LNCaP clone FGC (cell line): ENCODE data around the gene WBP1.
"Not testable (repeated sequence)": the region's sequence is repeated elsewhere in the genome, so short reads cannot be mapped to it uniquely, and the experiment has no call there.

ENCODE experiments used
- DNase-seq: peaks from one replicate; pipeline ENCODE4 v3.0.0-alpha.2; 2011; ENCODE audit warnings: low read depth
- H3K4me3 ChIP-seq: 2 replicates; pipeline ENCODE4 v1.5.1; 2011; ENCODE audit warnings: mild to moderate bottlenecking, low read depth, low read length, control low read depth
- TF ChIP-seq, protein P1 (sequence below): IDR thresholded peaks from 2 replicates; pipeline ENCODE4 v1.5.1; 2012; ENCODE audit warnings: mild to moderate bottlenecking; ENCODE audit not compliant: control insufficient read depth, insufficient read depth; ENCODE audit errors: extremely low read depth

WBP1 gene

DNA sequence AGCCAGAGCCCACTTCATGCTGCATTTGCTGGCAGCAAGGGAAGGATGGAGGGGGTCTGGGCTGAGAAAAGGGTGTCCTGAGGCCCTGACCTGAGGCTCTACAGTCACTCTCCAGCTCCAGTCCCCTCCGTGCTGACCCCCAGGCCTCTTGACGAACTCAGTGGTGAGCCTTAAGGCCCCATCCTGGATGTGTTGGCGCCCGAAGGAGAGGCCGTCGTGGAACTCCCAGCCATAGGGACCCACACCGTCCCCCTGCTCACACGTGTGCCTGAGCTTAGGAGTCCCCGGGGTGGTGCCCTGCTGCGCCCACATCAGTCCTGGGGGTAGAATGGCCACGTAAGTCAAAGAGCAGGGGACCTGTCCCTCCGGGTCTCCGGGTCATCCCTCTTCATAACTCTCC, 6.2 kb downstream of the WBP1 start:
- TF ChIP-seq, protein P1, sequence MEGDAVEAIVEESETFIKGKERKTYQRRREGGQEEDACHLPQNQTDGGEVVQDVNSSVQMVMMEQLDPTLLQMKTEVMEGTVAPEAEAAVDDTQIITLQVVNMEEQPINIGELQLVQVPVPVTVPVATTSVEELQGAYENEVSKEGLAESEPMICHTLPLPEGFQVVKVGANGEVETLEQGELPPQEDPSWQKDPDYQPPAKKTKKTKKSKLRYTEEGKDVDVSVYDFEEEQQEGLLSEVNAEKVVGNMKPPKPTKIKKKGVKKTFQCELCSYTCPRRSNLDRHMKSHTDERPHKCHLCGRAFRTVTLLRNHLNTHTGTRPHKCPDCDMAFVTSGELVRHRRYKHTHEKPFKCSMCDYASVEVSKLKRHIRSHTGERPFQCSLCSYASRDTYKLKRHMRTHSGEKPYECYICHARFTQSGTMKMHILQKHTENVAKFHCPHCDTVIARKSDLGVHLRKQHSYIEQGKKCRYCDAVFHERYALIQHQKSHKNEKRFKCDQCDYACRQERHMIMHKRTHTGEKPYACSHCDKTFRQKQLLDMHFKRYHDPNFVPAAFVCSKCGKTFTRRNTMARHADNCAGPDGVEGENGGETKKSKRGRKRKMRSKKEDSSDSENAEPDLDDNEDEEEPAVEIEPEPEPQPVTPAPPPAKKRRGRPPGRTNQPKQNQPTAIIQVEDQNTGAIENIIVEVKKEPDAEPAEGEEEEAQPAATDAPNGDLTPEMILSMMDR: no peak
- H3K4me3 ChIP-seq: peak overlapping the region; percentile 75
- DNase-seq: no peak

DNA sequence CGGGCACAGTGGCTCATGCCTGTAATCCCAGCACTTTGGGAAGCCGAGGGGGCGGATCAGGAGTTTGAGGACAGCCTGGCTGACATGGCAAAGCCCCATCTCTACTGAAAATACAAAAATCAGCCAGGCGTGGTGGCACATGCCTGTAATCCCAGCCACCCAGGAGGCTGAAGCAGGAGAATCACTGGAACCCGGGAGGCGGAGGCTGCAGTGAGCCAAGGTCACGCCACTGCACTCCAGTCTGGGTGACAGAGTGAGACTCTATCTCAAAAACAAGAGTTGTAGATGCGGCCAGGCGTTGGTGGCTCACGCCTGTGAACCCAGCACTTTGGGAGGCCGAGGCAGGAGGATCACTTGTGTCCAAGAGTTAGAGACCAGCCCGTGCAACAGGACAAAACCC, 12.5 kb downstream of the WBP1 start:
- H3K4me3 ChIP-seq, DNase-seq: not testable (repeated sequence)

DNA sequence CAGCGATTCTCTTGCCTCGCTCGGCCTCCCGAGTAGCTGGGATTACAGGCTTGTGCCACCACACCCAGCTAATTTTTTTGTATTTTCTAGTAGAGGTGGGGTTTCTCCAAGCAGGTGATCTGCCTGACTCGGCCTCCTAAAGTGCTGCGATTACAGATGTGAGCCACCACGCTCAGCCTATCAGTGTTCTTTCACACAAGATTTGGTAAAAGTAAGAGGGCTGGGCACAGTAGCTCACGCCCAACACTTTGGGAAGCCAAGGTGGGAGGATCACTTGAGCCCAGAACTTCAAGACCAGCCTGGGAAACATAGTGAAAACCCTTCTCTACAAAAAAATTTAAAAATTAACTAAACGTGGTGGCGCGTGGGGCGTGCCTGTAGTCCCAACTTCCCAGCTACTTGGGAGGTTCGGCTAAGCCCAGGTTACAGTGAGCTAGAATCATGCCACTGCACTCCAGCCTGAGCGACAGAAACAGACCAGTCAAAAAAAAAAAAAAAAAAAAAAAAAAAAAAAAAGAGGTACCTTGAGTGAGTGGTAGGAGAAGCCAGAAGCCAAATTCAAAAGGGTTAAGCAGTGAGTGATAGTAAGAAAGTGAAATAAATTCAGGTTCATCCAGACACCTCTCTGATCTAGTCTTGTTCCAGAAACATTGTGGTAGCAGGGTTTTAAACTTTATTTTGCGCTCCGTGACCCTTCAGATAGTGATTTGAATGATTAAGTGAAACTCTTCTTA, 13.3 kb downstream of the WBP1 start:
- TF ChIP-seq, protein P1: no peak
- H3K4me3 ChIP-seq: peak overlapping the region; percentile 66

DNA sequence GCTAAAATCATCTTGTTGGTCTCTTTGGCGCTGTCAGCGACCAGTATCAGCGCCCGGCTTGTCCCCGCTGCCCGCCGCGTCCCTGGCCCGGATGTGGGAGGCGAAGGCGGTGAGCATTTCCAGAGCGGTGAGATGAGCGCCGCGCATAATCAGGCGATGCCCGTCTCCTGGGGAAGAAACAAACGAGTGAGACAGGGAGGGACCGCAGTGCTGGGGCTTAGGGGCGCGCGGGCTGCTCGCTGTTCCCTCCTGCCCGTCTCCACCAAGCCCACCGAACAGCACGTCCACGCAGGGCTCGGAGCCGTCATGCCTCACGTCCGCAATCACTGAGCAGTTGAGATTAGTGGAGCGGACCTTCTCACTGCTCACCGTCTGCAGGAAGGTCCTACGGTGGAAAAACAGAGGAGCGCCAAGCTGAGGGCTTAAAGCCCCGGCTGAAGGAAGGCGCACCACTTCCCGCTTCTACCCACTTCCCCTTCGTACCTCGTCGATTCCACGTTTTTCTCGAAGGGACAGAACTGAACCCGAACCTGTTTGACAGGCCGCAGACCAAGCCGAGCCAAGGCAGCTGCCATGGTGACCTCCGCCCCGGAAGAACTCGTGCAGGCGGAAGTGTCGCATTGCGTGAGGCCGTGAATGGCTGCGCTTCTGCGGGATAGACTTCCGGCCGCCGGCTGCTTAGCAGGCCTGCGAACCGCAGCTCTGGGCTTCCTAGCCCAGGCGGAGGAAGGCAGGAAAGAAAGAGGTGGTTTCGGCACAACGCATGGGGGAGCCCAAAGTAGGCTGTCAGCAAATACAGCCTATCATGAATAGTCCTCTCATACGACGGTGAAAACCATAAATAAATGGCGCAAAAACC, 14.1 kb downstream of the WBP1 start, which contains the start of gene MRPL53:
Gene MRPL53, minus strand, starts transcription at position 595 of the 859 bp plus-strand sequence. Its CDS starts 20 bp downstream, at position 575.
- peak; percentile 78 for DNase-seq
- H3K4me3 ChIP-seq: peak within 1 kb of the TSS; percentile 66
- TF ChIP-seq, protein P1: no peak

More for the DNA sequence above, 13.3 kb downstream of the WBP1 start:
- DNase-seq: no peak

DNA sequence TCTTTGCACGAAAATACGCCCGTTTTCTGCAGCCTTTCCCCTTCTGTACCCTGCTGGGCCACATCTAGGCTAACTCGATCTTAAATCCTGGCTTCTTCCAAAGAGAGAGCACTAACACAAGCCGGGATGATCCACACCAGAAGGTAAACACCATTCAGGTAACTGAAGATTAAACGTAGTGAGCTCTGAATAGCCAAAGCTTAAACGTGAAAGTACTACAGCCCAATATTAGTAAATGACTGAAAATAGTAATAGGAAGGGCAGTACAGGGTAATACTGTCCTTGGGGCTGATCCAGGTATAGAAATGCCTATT, 14.7 kb downstream of the WBP1 start:
- no peak for DNase-seq
- H3K4me3 ChIP-seq: peak overlapping the region; percentile 66
- TF ChIP-seq, protein P1: no peak

DNA sequence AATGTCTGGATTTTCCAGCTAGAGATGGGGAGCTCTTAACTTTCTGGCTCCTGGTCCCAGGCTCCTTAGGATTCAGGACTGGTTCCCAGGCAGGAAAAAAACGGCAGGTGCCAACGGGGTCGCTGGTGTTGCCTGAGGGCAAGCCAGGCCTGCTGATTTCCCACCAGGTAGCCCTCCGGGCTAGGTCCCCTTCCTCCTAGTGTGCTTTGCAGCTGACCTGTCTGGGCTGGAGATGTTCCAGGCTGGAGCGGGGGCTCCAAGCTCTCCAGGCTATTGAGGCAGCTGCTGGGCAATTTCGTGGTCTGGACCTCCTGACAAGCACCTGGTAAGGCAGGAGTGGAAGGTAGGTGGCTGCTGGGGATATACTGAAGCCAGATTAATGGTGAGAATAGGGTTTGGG, 16.2 kb downstream of the WBP1 start:
- H3K4me3 ChIP-seq: no peak overlapping the region
- TF ChIP-seq, protein P1: no peak

DNA sequence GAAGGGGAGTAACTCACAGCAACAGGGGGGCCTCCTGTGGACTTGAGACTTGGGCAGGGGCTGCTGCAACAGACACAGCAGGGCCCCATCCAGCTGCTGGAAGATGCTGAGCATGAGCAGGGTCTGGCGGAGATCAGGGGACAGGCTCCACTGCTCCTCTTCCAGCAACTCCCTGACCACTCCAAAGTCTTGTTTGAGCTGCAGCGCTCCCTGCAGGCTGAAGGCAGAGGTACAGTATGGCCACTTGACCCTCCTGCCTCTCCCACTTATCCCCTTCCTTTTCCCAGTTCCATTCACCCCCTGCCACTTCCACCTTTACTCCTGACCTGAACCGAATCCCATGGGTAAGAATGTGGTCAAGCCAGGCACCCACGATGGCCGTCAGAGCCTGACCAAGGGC, 16.7 kb downstream of the WBP1 start:
- TF ChIP-seq, protein P1: no peak
- no peak overlapping the region for H3K4me3 ChIP-seq
- no peak for DNase-seq

More for the DNA sequence above, 16.2 kb downstream of the WBP1 start:
- DNase-seq: no peak
